Smooth muscle cell of the brain vasculature (primary cell): ENCODE results near the gene LRRC59.
"Not testable (repeated sequence)": the region's sequence is repeated elsewhere in the genome, so short reads cannot be mapped to it uniquely, and the experiment has no call there.

Experiments used
- DNase-seq: peaks from one replicate; pipeline ENCODE4 v3.0.0-alpha.2; 2012; ENCODE audit warnings: low read depth, low spot score

The LRRC59 gene

GRCh38 chr17:50424996-50425681, 27.8 kb upstream of the LRRC59 start:
- no peak for DNase-seq

- DNase-seq: no peak
Measured at GRCh38 chr17:50424246-50424995, 27.1 kb upstream of the LRRC59 start.

GRCh38 chr17:50423553-50424159, 26.3 kb upstream of the LRRC59 start:
- DNase-seq: no peak

GRCh38 chr17:50422738-50423137, 25.4 kb upstream of the LRRC59 start:
- DNase-seq: no peak

- no peak for DNase-seq
Measured at GRCh38 chr17:50421308-50422051, 24.2 kb upstream of the LRRC59 start.

GRCh38 chr17:50420419-50421112, 23.2 kb upstream of the LRRC59 start:
- DNase-seq: no peak

GRCh38 chr17:50419577-50419976, 22.3 kb upstream of the LRRC59 start:
- DNase-seq: not testable (repeated sequence)

- DNase-seq: no peak
Measured at GRCh38 chr17:50414808-50415207, 17.5 kb upstream of the LRRC59 start.

- no peak for DNase-seq
Measured at GRCh38 chr17:50412188-50412732, 14.9 kb upstream of the LRRC59 start.

- no peak for DNase-seq
Measured at GRCh38 chr17:50407921-50408320, 10.6 kb upstream of the LRRC59 start.

GRCh38 chr17:50406578-50406977, 9.3 kb upstream of the LRRC59 start:
- DNase-seq: no peak

GRCh38 chr17:50405351-50405750, 8.0 kb upstream of the LRRC59 start:
- not testable (repeated sequence) for DNase-seq

- DNase-seq: not testable (repeated sequence)
Measured at GRCh38 chr17:50399591-50399990, 2.3 kb upstream of the LRRC59 start.

- DNase-seq: not testable (repeated sequence)
Measured at GRCh38 chr17:50398672-50399071, 1.3 kb upstream of the LRRC59 start.

- DNase-seq: no peak
Measured at GRCh38 chr17:50397919-50398285, 579 bp upstream of the LRRC59 start.

GRCh38 chr17:50396261-50397110, 837 bp downstream of the LRRC59 start:
- DNase-seq: peak; percentile 21

- DNase-seq: no peak
Measured at GRCh38 chr17:50394711-50395110, 2.6 kb downstream of the LRRC59 start.

- DNase-seq: no peak
Measured at GRCh38 chr17:50393700-50394099, 3.6 kb downstream of the LRRC59 start.

GRCh38 chr17:50392621-50393020, 4.7 kb downstream of the LRRC59 start:
- no peak for DNase-seq

- DNase-seq: no peak
Measured at GRCh38 chr17:50389534-50389933, 7.8 kb downstream of the LRRC59 start.
